Adrenal gland (tissue), 5 donors: ENCODE data around the gene SCN2B.

ENCODE experiments used
- CTCF ChIP-seq, 6 experiments: fragments of 450-650 bp in 4 of 6; fragments of 200-600 bp in 2 of 6; sonication (generic) in 1 of 6; IDR thresholded peaks; 1 replicate in 5 of 6; 2 replicates in 1 of 6; pipeline versions ENCODE4 v1.5.1 to v1.8.0; 2016 to 2021; ENCODE audit warnings: antibody characterized with exemption in 6 of 6, mild to moderate bottlenecking in 2 of 6, moderate library complexity in 1 of 6
- POLR2A ChIP-seq, 2 donors: fragments of 450-650 bp; IDR thresholded peaks; one replicate each; pipeline ENCODE4 v1.6.1; 2017; ENCODE audit warnings: antibody characterized with exemption in 2 of 2, mild to moderate bottlenecking in 2 of 2, moderate library complexity in 1 of 2
- donor health status: DM: no; HTN: no; CAD: no.

- TF ChIP-seq CTCF (IDR thresholded peaks at IDR 0.05) (no peak), POLR2A (IDR thresholded peaks at IDR 0.05) (no peak)
Measured at GRCh38 chr11:118152020-118152551, 24.4 kb downstream of the SCN2B start.
